ENCODE results near the gene TMEM232.
A peak's percentile ranks its signal among the peaks of the same experiment; 100 is the strongest.

TMEM232 gene

DNA sequence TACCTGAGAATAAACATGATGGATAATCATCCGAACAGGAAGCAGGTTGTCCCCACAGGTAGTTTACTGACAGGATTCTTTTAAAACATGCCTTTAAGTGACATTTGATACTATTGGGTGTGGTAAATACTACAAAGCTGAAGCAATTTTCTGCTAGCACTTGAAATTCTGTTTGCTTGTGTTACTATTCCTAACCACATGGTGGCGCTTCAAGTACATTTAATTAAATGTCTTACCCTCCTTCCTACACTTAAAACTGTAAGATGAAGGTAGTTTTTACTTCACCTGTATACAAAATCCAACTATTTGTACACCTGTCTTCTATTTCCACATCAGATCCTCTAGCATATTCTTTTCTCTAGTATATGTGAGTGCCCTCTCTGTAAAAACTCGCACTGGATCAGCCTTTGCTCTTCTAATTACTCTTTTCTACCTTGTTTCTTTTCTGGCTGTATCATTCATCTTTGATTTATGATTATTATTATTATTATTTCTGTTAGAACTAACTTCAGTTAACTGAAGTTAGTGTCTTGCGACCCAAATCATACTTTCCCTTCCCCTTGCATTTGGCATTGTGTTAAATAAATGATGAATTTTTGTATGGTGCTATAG lies 30.8 kb upstream of the TMEM232 start:
- DNase-seq (ENCODE audit: extremely low read depth, insufficient read length): no peak
- TF ChIP-seq, protein P1, sequence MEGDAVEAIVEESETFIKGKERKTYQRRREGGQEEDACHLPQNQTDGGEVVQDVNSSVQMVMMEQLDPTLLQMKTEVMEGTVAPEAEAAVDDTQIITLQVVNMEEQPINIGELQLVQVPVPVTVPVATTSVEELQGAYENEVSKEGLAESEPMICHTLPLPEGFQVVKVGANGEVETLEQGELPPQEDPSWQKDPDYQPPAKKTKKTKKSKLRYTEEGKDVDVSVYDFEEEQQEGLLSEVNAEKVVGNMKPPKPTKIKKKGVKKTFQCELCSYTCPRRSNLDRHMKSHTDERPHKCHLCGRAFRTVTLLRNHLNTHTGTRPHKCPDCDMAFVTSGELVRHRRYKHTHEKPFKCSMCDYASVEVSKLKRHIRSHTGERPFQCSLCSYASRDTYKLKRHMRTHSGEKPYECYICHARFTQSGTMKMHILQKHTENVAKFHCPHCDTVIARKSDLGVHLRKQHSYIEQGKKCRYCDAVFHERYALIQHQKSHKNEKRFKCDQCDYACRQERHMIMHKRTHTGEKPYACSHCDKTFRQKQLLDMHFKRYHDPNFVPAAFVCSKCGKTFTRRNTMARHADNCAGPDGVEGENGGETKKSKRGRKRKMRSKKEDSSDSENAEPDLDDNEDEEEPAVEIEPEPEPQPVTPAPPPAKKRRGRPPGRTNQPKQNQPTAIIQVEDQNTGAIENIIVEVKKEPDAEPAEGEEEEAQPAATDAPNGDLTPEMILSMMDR (IDR thresholded peaks at IDR 0.05; ENCODE audit: insufficient read depth, low read length, poor library complexity, severe bottlenecking): peak; percentile 59
- no peak overlapping the region for H3K4me3 ChIP-seq (replicated peaks; ENCODE audit: low read depth, low read length)
- H3K36me3 ChIP-seq (ENCODE audit: control insufficient read depth, insufficient read depth, low read length): peaks cover 6% of the 10 kb centered on the region
- H3K27me3 ChIP-seq (replicated peaks; ENCODE audit: control insufficient read depth, insufficient read depth, low read length): no peaks in the 10 kb centered on the region

DNA sequence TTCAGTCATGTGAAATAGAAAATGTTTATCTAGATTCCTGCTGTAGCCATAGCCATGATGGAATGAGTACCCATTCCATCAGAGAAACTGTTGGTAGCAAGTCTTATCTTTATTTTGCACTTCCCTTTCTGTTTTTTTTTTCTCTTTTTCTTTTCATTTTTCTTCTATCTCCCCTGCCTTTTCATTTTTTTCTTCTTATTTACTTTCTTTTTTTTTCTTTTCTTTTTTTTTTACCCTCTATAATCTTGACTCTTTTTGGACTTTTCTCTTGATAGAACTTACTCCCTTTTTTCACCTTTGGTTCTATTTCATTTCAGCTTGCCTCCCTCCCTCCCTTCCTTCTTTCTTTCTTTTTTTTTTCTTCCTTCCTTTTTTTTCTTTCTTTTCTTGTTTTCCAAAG lies 27.7 kb upstream of the TMEM232 start:
- TF ChIP-seq, protein P1 (IDR thresholded peaks at IDR 0.05; ENCODE audit: insufficient read depth, low read length, poor library complexity, severe bottlenecking): no peak
- Histone ChIP-seq H3K4me3 (replicated peaks; ENCODE audit: low read depth, low read length) (no peak overlapping the region), H3K27me3 (replicated peaks; ENCODE audit: control insufficient read depth, insufficient read depth, low read length) (no peaks in the 10 kb centered on the region), H3K36me3 (ENCODE audit: control insufficient read depth, insufficient read depth, low read length) (no peaks in the 10 kb centered on the region)
- DNase-seq (ENCODE audit: extremely low read depth, insufficient read length): no peak

DNA sequence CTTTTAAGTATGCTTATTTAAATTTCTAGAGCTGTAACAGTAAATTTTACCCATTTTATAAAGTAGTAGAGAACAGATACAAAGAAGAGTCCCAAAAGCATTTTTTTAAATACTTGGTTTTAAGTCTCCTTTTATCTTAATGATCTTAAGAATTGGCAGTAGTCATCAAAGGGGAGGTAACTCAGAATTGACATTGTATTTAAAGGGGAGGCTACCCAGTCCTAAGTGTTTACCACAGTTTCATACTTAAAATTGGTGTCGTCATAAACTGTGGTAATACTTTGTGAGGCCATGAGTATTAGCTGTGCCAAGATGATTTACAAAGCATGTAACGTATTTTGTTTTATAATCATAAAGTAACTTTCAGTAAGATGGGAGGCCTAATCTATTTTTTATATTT lies 27.1 kb upstream of the TMEM232 start:
- DNase-seq (ENCODE audit: extremely low read depth, insufficient read length): no peak

DNA sequence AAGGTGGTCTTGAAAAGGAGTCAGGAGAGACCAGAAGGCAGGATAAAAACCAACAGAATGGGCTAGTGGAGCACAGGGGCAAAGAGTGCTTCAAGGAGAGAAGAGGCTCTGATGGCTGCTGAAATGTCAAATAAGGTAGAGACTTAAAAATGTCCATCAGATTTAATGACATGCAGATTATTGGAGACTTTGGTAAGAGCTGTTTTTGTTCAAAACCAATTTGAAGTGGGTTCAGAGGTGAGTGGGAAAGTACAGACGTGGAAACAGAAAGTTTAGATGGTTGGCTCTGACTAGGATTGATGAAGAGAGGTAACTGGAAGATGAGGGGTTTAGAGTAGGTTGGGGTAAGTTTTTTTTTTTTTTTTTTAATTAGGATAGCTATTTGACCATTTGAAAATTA lies 26.5 kb upstream of the TMEM232 start:
- Histone ChIP-seq H3K27me3 (replicated peaks; ENCODE audit: control insufficient read depth, insufficient read depth, low read length) (no peaks in the 10 kb centered on the region), H3K36me3 (ENCODE audit: control insufficient read depth, insufficient read depth, low read length) (no peaks in the 10 kb centered on the region; the same call in 1 of the 2 replicates), H3K4me3 (replicated peaks; ENCODE audit: low read depth, low read length) (peak overlapping the region; percentile 30)
- DNase-seq (ENCODE audit: extremely low read depth, insufficient read length): no peak
- TF ChIP-seq, protein P1 (IDR thresholded peaks at IDR 0.05; ENCODE audit: insufficient read depth, low read length, poor library complexity, severe bottlenecking): no peak

More for the DNA sequence above, 27.1 kb upstream of the TMEM232 start:
- no peaks in the 10 kb centered on the region for H3K36me3 ChIP-seq (ENCODE audit: control insufficient read depth, insufficient read depth, low read length)
- no peak overlapping the region for H3K4me3 ChIP-seq (replicated peaks; ENCODE audit: low read depth, low read length)
- H3K27me3 ChIP-seq (replicated peaks; ENCODE audit: control insufficient read depth, insufficient read depth, low read length): no peaks in the 10 kb centered on the region
- TF ChIP-seq, protein P1 (IDR thresholded peaks at IDR 0.05; ENCODE audit: insufficient read depth, low read length, poor library complexity, severe bottlenecking): no peak

DNA sequence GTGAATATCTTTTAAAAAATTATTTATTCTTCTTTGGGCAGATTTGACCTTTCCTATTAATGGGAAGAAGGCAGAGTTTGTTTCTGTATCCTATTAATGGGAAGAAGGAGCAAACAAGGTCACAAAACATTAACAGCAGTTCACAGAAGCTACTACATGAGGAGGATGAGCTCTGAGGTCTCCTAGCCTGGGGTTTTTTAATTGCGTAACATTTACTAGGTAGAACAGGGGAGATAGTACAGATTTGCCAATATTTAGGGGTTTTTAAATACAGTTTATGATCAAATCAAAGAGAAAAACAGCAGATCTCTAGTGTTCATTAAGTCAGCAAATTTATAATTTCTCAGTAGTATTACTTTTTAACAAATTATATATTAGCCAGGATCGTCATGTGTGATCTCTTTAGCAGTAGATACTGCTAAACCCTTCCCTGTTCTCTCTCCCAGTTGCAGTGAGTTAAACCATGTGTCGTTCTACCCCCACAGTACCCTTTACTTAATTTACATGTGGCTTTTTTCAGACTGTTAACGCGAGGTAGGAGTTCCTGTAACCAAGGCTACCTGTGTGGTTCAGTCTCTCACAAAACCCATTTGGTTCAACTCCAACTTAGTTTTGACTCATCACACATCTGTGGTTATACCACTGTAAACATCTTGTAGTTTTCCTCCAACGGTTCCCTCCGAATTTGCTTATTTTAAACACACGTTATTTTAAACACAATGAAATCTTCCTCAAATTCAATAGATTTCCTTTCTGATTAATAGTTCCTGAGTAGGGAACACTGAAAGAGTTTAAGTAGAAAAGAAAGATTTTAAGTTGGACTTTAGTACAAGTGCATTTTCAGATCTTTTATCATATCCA lies 25.7 kb upstream of the TMEM232 start:
- DNase-seq (ENCODE audit: extremely low read depth, insufficient read length): peak; percentile 81
- TF ChIP-seq, protein P1 (IDR thresholded peaks at IDR 0.05; ENCODE audit: insufficient read depth, low read length, poor library complexity, severe bottlenecking): no peak
- H3K27me3 ChIP-seq (replicated peaks; ENCODE audit: control insufficient read depth, insufficient read depth, low read length): no peaks in the 10 kb centered on the region
- peak overlapping the region; percentile 30 for H3K4me3 ChIP-seq (replicated peaks; ENCODE audit: low read depth, low read length)
- no peaks in the 10 kb centered on the region; the same call in 1 of the 2 replicates for H3K36me3 ChIP-seq (ENCODE audit: control insufficient read depth, insufficient read depth, low read length)
